ENCODE data around the gene ITGA2B. TPM values are rescaled to one million over a fixed set of nuclear protein-coding genes. Genes with fewer than 3 reads are reported as not detected.

Gene ITGA2B
- total and polyA plus RNA-seq, 2 of the 8 experiments (the other 6 are each of a cell fraction or from before 2014, with no cell fraction given), result 6.9 to 12.3 TPM

DNA sequence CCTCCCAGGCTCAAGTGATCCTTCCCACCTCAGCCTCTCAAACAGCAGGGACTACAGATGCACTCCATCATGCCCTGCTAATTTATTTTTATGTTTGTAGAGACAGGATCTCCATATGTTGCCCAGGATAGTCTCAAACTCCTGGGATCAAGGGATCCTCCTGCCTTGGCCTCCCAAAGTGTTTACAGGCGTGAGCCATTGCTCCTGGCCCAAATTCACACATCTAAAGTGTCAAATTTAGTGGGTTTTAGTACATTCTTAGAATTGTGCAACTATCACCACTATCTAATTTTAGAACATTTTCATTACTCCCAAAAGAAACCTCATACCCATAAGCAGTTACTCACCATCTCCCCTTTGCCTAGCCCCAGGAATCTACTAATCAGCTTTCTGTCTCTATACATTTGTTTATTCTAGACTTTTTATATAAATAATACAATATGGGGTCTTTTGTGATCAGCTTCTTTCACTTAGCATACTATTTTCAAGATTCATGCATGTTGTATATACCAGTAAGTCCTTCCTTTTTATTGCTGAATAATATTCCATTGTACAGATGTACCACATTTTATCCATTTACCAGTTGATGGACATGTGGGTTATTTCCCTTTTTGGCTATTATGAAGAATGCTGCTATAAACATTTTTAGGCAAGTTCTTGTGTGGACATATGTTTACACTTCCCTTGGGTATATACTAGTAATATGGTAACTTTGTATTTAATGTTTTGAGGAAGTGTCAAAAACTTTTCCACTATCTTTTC, 25.1 kb upstream of the ITGA2B start:
- H2BK15ac ChIP-seq (ENCODE audit: low read length), result no peak overlapping the region
- H3K27me3 ChIP-seq (replicated peaks in 1 of 4; ENCODE audit: control insufficient read depth in 3 of 4, extremely low read depth in 1 of 4, insufficient read depth in 3 of 4, low read length in 3 of 4), result no peaks in the 10 kb centered on the region
- peaks cover 0 to 20% (median 0%) of the 10 kb centered on the region in 4 experiments; a peak in 2 of 8 replicates for H3K36me3 ChIP-seq (ENCODE audit: control insufficient read depth in 2 of 4, insufficient read depth in 4 of 4, low read length in 3 of 4)
- no peak overlapping the region for H2BK20ac ChIP-seq (ENCODE audit: low read length)
- H3K23me2 ChIP-seq (ENCODE audit: low read depth, low read length), result no peaks in the 10 kb centered on the region
- no peak overlapping the region for H2AFZ ChIP-seq (ENCODE audit: low read length)
- WGBS, 2 experiments (ENCODE audit: extremely low coverage in 1 of 2, insufficient coverage in 1 of 2, insufficient read length in 1 of 2, insufficient replicate concordance in 2 of 2, low coverage in 1 of 2, low lambda C conversion rate in 2 of 2, missing lambda C conversion rate in 1 of 2), result 88% methylated on average over 1 of the region's 1 CpG; no CpG with 5 or more reads in 1 of the 2 experiments
- H2BK5ac ChIP-seq (ENCODE audit: low read depth, low read length), result no peak overlapping the region
- no peak overlapping the region for H3K18ac ChIP-seq (ENCODE audit: extremely low read depth, low read length)
- no peaks in the 10 kb centered on the region for H3K79me2 ChIP-seq (ENCODE audit: control insufficient read depth in 1 of 2, insufficient read depth in 2 of 2, low read length in 2 of 2)
- H4K20me1 ChIP-seq (replicated peaks in 1 of 2; ENCODE audit: control insufficient read depth in 1 of 2, insufficient read depth in 2 of 2, low read length in 2 of 2), result peaks cover 0 to 2% of the 10 kb centered on the region in 2 experiments
- no peak overlapping the region for H2BK12ac ChIP-seq (ENCODE audit: low read depth, low read length)
- no peak overlapping the region for H3K27ac ChIP-seq (ENCODE audit: low read depth, low read length)
- no peak overlapping the region for H3K23ac ChIP-seq (ENCODE audit: insufficient read length)
- no peaks in the 10 kb centered on the region for H3K79me1 ChIP-seq (ENCODE audit: low read depth, low read length)
- H3K56ac ChIP-seq (replicated peaks; ENCODE audit: insufficient read length, low read depth, low read length), result no peak overlapping the region
- H3K9me3 ChIP-seq (ENCODE audit: insufficient read depth in 2 of 2, low read depth in 1 of 2, low read length in 1 of 2), result no peaks in the 10 kb centered on the region
- H4K5ac ChIP-seq (ENCODE audit: insufficient read length, low read depth, low read length), result no peak overlapping the region
- no peak overlapping the region for H3K4me2 ChIP-seq (ENCODE audit: insufficient read depth in 1 of 2, low read depth in 2 of 2, low read length in 2 of 2)
- no peak overlapping the region for H3K4ac ChIP-seq (replicated peaks; ENCODE audit: insufficient read length, low read depth, low read length)
- CTCF ChIA-PET (ENCODE audit: partially characterized antibody), result interaction anchor here (0.7 kb wide), 1 partner anchor 15 kb away, joined by 4 read pairs; no protein-coding TSS in a partner anchor
- H3K14ac ChIP-seq (ENCODE audit: insufficient read length), result no peak overlapping the region
- no peak for DNase-seq (ENCODE audit: low read depth in 1 of 2, low spot score in 2 of 2)
- no peak overlapping the region for H2BK120ac ChIP-seq (replicated peaks; ENCODE audit: low read depth, low read length)
- no peak overlapping the region for H3K4me3 ChIP-seq (ENCODE audit: extremely low read depth in 1 of 4, insufficient read depth in 2 of 4, low read depth in 3 of 4, low read length in 4 of 4)
- FAIRE-seq, result no peak
- POLR2A ChIA-PET (ENCODE audit: partially characterized antibody), result no interaction called here
- no peak overlapping the region for H3K9ac ChIP-seq (replicated peaks in 1 of 4; ENCODE audit: extremely low read depth in 1 of 4, low read depth in 3 of 4, low read length in 3 of 4)
- H2AK5ac ChIP-seq (ENCODE audit: low read depth, low read length), result no peak overlapping the region
- H3K4me1 ChIP-seq (replicated peaks in 1 of 4; ENCODE audit: control insufficient read depth in 3 of 4, insufficient read depth in 4 of 4, low read length in 3 of 4), result no peaks in the 10 kb centered on the region
- no peak overlapping the region for H4K91ac ChIP-seq (replicated peaks; ENCODE audit: insufficient read length, low read length)
- no peak overlapping the region for H4K8ac ChIP-seq (ENCODE audit: extremely low read depth, insufficient read depth, low read length)
- TF ChIP-seq BCL11A (IDR thresholded peaks at IDR 0.05; ENCODE audit: low read depth in 2 of 2, low read length in 2 of 2) (no peak), NANOG (IDR thresholded peaks at IDR 0.05; ENCODE audit: insufficient read depth, low read depth, low read length, poor library complexity, severe bottlenecking) (no peak), TAF7 (optimal IDR thresholded peaks at IDR 0.05; ENCODE audit: borderline replicate concordance, low read depth, low read length) (no peak), RFX5 (IDR thresholded peaks at IDR 0.05; ENCODE audit: borderline replicate concordance, low read depth, low read length) (no peak), SUZ12 (IDR thresholded peaks at IDR 0.05; ENCODE audit: low read length) (no peak), RAD21 (IDR thresholded peaks at IDR 0.05 in 1 of 2, conservative IDR thresholded peaks at IDR 0.05 in 1 of 2; ENCODE audit: low read depth in 2 of 2, low read length in 2 of 2) (no peak), SP4 (IDR thresholded peaks at IDR 0.05; ENCODE audit: low read length) (no peak), TCF12 (IDR thresholded peaks at IDR 0.05; ENCODE audit: low read depth, low read length) (no peak), BRCA1 (IDR thresholded peaks at IDR 0.05; ENCODE audit: low read depth, low read length) (no peak), CEBPB (IDR thresholded peaks at IDR 0.05; ENCODE audit: low read depth, low read length) (no peak), HDAC2 (IDR thresholded peaks at IDR 0.05; ENCODE audit: borderline replicate concordance in 1 of 2, low read depth in 2 of 2, low read length in 2 of 2) (no peak), BACH1 (IDR thresholded peaks at IDR 0.05; ENCODE audit: low read length) (no peak), ZNF274 (IDR thresholded peaks at IDR 0.05; ENCODE audit: borderline replicate concordance, extremely low read depth, low read length) (no peak)
